H1 (cell line): ENCODE results near the gene ASPDH. TPM values are rescaled to one million over a fixed set of nuclear protein-coding genes. Genes with fewer than 3 reads are reported as not detected.
A peak's percentile ranks its signal among the peaks of the same experiment; 100 is the strongest.

ENCODE experiments used
- CTCF ChIA-PET: fragments of 300-600 bp; sonication (Branson Sonifier 250); formaldehyde crosslinking; loops from one replicate; lab custom pipeline; 2021; ENCODE audit not compliant: partially characterized antibody; lab: Charles Lee
- POLR2A ChIA-PET: fragments of 300-600 bp; sonication (Branson Sonifier 250); formaldehyde crosslinking; loops from one replicate; lab custom pipeline; 2021; ENCODE audit warnings: inconsistent platforms; ENCODE audit not compliant: partially characterized antibody; lab: Charles Lee
- DNase-seq, 2 experiments: peaks; one replicate each; pipeline versions ENCODE4 v3.0.0 to v3.0.0-alpha.2; 2010 to 2022; ENCODE audit warnings: low spot score in 2 of 2, low read depth in 1 of 2, mixed read lengths in 1 of 2
- FAIRE-seq: peaks from 2 replicates; lab custom pipeline; 2011; peaks lifted over from hg19 to GRCh38; lab: Jason Lieb, UNC
- H2AFZ ChIP-seq: 2 replicates; pipeline ENCODE4 v1.8.1; 2012; ENCODE audit warnings: low read length, inconsistent platforms
- H2AK5ac ChIP-seq: 2 replicates; pipeline ENCODE4 v1.6.1; 2013; ENCODE audit warnings: low read depth, low read length
- H2BK120ac ChIP-seq: replicated peaks from 2 replicates; pipeline ENCODE3; 2013; ENCODE audit warnings: low read depth, low read length, inconsistent platforms
- H2BK12ac ChIP-seq: 2 replicates; pipeline ENCODE4 v1.6.1; 2013; ENCODE audit warnings: low read depth, low read length
- H2BK15ac ChIP-seq: 2 replicates; pipeline ENCODE4 v1.6.1; 2013; ENCODE audit warnings: low read length
- H2BK20ac ChIP-seq: 2 replicates; pipeline ENCODE4 v1.6.1; 2013; ENCODE audit warnings: low read length
- H2BK5ac ChIP-seq: 2 replicates; pipeline ENCODE4 v1.6.1; 2013; ENCODE audit warnings: low read depth, low read length
- H3K14ac ChIP-seq: 2 replicates; pipeline ENCODE4 v1.6.1; 2013; ENCODE audit warnings: inconsistent platforms; ENCODE audit not compliant: insufficient read length
- H3K18ac ChIP-seq: 2 replicates; pipeline ENCODE4 v1.6.1; 2013; ENCODE audit warnings: low read length; ENCODE audit errors: extremely low read depth
- H3K23ac ChIP-seq: 2 replicates; pipeline ENCODE4 v1.6.1; 2013; ENCODE audit warnings: inconsistent platforms; ENCODE audit not compliant: insufficient read length
- H3K23me2 ChIP-seq: 2 replicates; pipeline ENCODE4 v1.6.1; 2013; ENCODE audit warnings: low read depth, low read length
- H3K27ac ChIP-seq: 2 replicates; pipeline ENCODE4 v1.6.1; 2011; ENCODE audit warnings: low read depth, low read length, inconsistent platforms
- H3K27me3 ChIP-seq, 4 experiments: replicated peaks in 1 of 4; 1 replicate in 1 of 4; 2 replicates in 3 of 4; pipeline versions ENCODE4 v1.6.1 to v1.8.1; 2011 to 2013; ENCODE audit warnings: low read length in 3 of 4, mild to moderate bottlenecking in 3 of 4, inconsistent platforms in 2 of 4, mixed read lengths in 2 of 4, moderate library complexity in 1 of 4; ENCODE audit not compliant: control insufficient read depth in 3 of 4, insufficient read depth in 3 of 4; ENCODE audit errors: extremely low read depth in 1 of 4
- H3K36me3 ChIP-seq, 4 experiments: 2 replicates each; pipeline versions ENCODE4 v1.6.1 to v1.8.1; 2011 to 2013; ENCODE audit warnings: mild to moderate bottlenecking in 4 of 4, low read length in 3 of 4, moderate library complexity in 2 of 4, control low read depth in 1 of 4, inconsistent platforms in 1 of 4; ENCODE audit not compliant: insufficient read depth in 4 of 4, control insufficient read depth in 2 of 4
- H3K4ac ChIP-seq: replicated peaks from 2 replicates; pipeline ENCODE3; 2013; ENCODE audit warnings: low read length, low read depth, mixed read lengths, inconsistent platforms; ENCODE audit not compliant: insufficient read length
- H3K4me1 ChIP-seq, 4 experiments: replicated peaks in 1 of 4; 1 replicate in 1 of 4; 2 replicates in 3 of 4; pipeline versions ENCODE4 v1.6.1 to v1.8.1; 2011 to 2013; ENCODE audit warnings: low read length in 3 of 4, inconsistent platforms in 2 of 4, mixed read lengths in 1 of 4; ENCODE audit not compliant: insufficient read depth in 4 of 4, control insufficient read depth in 3 of 4
- H3K4me2 ChIP-seq, 2 experiments: 2 replicates each; pipeline versions ENCODE4 v1.6.1 to v1.8.1; 2011 to 2013; ENCODE audit warnings: low read depth in 2 of 2, low read length in 2 of 2, control low read depth in 1 of 2, inconsistent platforms in 1 of 2, mild to moderate bottlenecking in 1 of 2; ENCODE audit not compliant: insufficient read depth in 1 of 2
- H3K4me3 ChIP-seq, 4 experiments: fragments of 200-600, 300-600 bp in 1 of 4; sonication (generic), shearing (Covaris generic), sonication (Bioruptor Twin) in 1 of 4; 2 replicates each; pipeline versions ENCODE4 v1.5.1 to v1.8.1; 2011 to 2016; ENCODE audit warnings: low read length in 4 of 4, low read depth in 3 of 4, control low read depth in 2 of 4, inconsistent platforms in 2 of 4, mild to moderate bottlenecking in 2 of 4, mixed read lengths in 1 of 4, moderate library complexity in 1 of 4; ENCODE audit not compliant: insufficient read depth in 2 of 4; ENCODE audit errors: extremely low read depth in 1 of 4
- H3K56ac ChIP-seq: replicated peaks from 2 replicates; pipeline ENCODE3; 2013; ENCODE audit warnings: low read depth, mild to moderate bottlenecking, mixed read lengths, low read length, inconsistent platforms; ENCODE audit not compliant: insufficient read length
- H3K79me1 ChIP-seq: 2 replicates; pipeline ENCODE4 v1.6.1; 2013; ENCODE audit warnings: low read depth, low read length, control low read depth
- H3K79me2 ChIP-seq, 2 experiments: 2 replicates each; pipeline versions ENCODE4 v1.6.1 to v1.8.1; 2012 to 2013; ENCODE audit warnings: low read length in 2 of 2, mild to moderate bottlenecking in 2 of 2, inconsistent platforms in 1 of 2; ENCODE audit not compliant: insufficient read depth in 2 of 2, control insufficient read depth in 1 of 2
- H3K9ac ChIP-seq, 4 experiments: replicated peaks in 1 of 4; 1 replicate in 1 of 4; 2 replicates in 3 of 4; pipeline versions ENCODE4 v1.6.1 to v1.8.1; 2011 to 2013; ENCODE audit warnings: low read depth in 3 of 4, low read length in 3 of 4, control low read depth in 2 of 4, mild to moderate bottlenecking in 2 of 4, moderate library complexity in 2 of 4, inconsistent platforms in 1 of 4; ENCODE audit errors: extremely low read depth in 1 of 4
- H3K9me3 ChIP-seq, 2 experiments: 2 replicates each; pipeline versions ENCODE4 v1.6.1 to v1.8.1; 2012 to 2013; ENCODE audit warnings: mild to moderate bottlenecking in 2 of 2, moderate library complexity in 2 of 2, control low read depth in 1 of 2, inconsistent platforms in 1 of 2, low read depth in 1 of 2, low read length in 1 of 2, mixed read lengths in 1 of 2; ENCODE audit not compliant: insufficient read depth in 2 of 2
- H4K20me1 ChIP-seq, 2 experiments: replicated peaks in 1 of 2; 2 replicates each; pipeline versions ENCODE3 to v1.8.1; 2011 to 2013; ENCODE audit warnings: inconsistent platforms in 2 of 2, low read length in 2 of 2, mild to moderate bottlenecking in 1 of 2; ENCODE audit not compliant: insufficient read depth in 2 of 2, control insufficient read depth in 1 of 2
- H4K5ac ChIP-seq: 2 replicates; pipeline ENCODE4 v1.6.1; 2013; ENCODE audit warnings: low read length, low read depth, mixed read lengths, inconsistent platforms; ENCODE audit not compliant: insufficient read length
- H4K8ac ChIP-seq: 2 replicates; pipeline ENCODE4 v1.8.0; 2013; ENCODE audit warnings: mild to moderate bottlenecking, moderate library complexity, low read length, inconsistent platforms; ENCODE audit not compliant: insufficient read depth; ENCODE audit errors: extremely low read depth
- H4K91ac ChIP-seq: replicated peaks from 2 replicates; pipeline ENCODE3; 2013; ENCODE audit warnings: low read length, mixed read lengths, inconsistent platforms; ENCODE audit not compliant: insufficient read length
- EGR1 ChIP-seq: IDR thresholded peaks from 2 replicates; pipeline ENCODE4 v1.6.1; 2011; ENCODE audit warnings: low read depth, low read length, borderline replicate concordance
- EZH2 ChIP-seq: fragments of 200-600 bp; sonication (generic); IDR thresholded peaks from 2 replicates; pipeline ENCODE4 v1.7.1; 2012; ENCODE audit warnings: low read depth, mild to moderate bottlenecking, moderate library complexity, low read length, inconsistent platforms; ENCODE audit not compliant: severe bottlenecking
- JUND ChIP-seq: IDR thresholded peaks from 2 replicates; pipeline ENCODE4 v1.6.1; 2011; ENCODE audit warnings: mild to moderate bottlenecking, improper control_type of control experiment, low read length
- NRF1 ChIP-seq: IDR thresholded peaks from 2 replicates; pipeline ENCODE4 v1.6.1; 2011; ENCODE audit warnings: mild to moderate bottlenecking, low read depth, low read length, improper control_type of control experiment
- RFX5 ChIP-seq: IDR thresholded peaks from 2 replicates; pipeline ENCODE4 v1.6.1; 2011; ENCODE audit warnings: low read depth, low read length, improper control_type of control experiment, borderline replicate concordance
- SIN3A ChIP-seq, 2 experiments: IDR thresholded peaks in 1 of 2; conservative IDR thresholded peaks in 1 of 2; 2 replicates each; pipeline ENCODE4 v1.6.1; 2011 to 2012; ENCODE audit warnings: low read length in 2 of 2, improper control_type of control experiment in 1 of 2, low read depth in 1 of 2, mild to moderate bottlenecking in 1 of 2
- ZNF274 ChIP-seq: IDR thresholded peaks from 2 replicates; pipeline ENCODE4 v1.7.0; 2012; ENCODE audit warnings: low read length, borderline replicate concordance; ENCODE audit errors: extremely low read depth
- WGBS, 2 experiments: shearing (Covaris generic) in 1 of 2; methylation state at CpG; one replicate each; pipeline versions ENCODE4 v1.1.6 to v1.1.7; 2013 to 2015; ENCODE audit warnings: low lambda C conversion rate in 2 of 2, mixed read lengths in 2 of 2, inconsistent platforms in 1 of 2, low coverage in 1 of 2, missing lambda C conversion rate in 1 of 2; ENCODE audit not compliant: insufficient replicate concordance in 2 of 2, insufficient coverage in 1 of 2, insufficient read length in 1 of 2; ENCODE audit errors: extremely low coverage in 1 of 2, missing lambda C conversion rate in 1 of 2; 5-methylcytosine and 5-hydroxymethylcytosine counted together
- polyA plus RNA-seq, 7 experiments: library from polyadenylated mRNA; depleted of rRNA in 3 of 7; stranded (reverse) in 5 of 7; unstranded in 2 of 7; fragments of >200 nt in 5 of 7; fragments of 200-250 nt in 2 of 7; gene quantifications; 1 replicate in 5 of 7; 2 replicates in 1 of 7; 4 replicates in 1 of 7; pipeline versions ENCODE4 v1.2.1 to v1.2.3, GENCODE V29; 2011 to 2013; ENCODE audit warnings: missing spikeins in 2 of 7, mixed read lengths in 2 of 7
- total RNA-seq: library from RNA; stranded (reverse); fragmentation: NEBNext Ultra II Directional; extraction: Animal tissue kit (Norgen Biotek cat#: 25700); gene quantifications from 2 replicates; pipeline ENCODE4 v1.2.1, GENCODE V29; 2021
- TF ChIP-seq, protein P1 (sequence below): IDR thresholded peaks from 2 replicates; pipeline ENCODE4 v1.6.1; 2012; ENCODE audit warnings: inconsistent platforms
- TF ChIP-seq, protein P2 (sequence below), 3 experiments: IDR thresholded peaks; 1 replicate in 2 of 3; 2 replicates in 1 of 3; pipeline versions ENCODE4 v1.5.1 to v1.6.1; 2011; ENCODE audit warnings: low read length in 3 of 3, mild to moderate bottlenecking in 3 of 3, inconsistent platforms in 2 of 3, low read depth in 1 of 3, moderate library complexity in 1 of 3; ENCODE audit not compliant: insufficient read depth in 1 of 3; ENCODE audit errors: control extremely low read depth in 1 of 3

The ASPDH gene
- total and polyA plus RNA-seq, 2 of the 8 experiments (the other 6 are each of a cell fraction or from before 2014, with no cell fraction given), result not detected

DNA sequence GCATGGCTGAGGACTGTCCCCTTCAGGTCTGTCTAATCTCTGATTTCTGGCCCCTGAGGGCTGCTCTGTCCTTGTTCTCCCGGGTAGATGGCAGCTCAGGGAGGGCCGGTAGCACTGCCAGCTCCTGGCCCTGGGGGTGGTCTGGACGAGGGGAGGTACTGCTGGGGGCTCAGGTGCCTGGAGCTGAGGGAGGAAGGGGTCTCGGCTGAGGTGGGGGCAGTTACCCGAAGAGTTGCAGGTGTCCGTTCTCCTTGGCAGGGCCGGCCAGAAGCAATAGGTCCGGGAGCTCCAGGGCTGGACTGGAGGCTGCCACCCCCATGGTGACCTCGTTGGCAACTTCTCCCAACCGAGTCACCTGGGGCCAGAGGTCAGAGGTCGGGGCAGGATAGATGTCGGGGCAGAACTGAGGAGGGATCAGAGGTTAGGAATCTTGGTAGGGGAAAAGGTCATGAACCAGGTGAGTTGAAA is 38.6 kb downstream of the ASPDH start:
- peaks cover 6 to 7% of the 10 kb centered on the region in 2 experiments for H4K20me1 ChIP-seq
- no peak overlapping the region for H2BK15ac ChIP-seq
- H3K56ac ChIP-seq, result no peak overlapping the region
- H2AFZ ChIP-seq, result no peak overlapping the region
- no peaks in the 10 kb centered on the region; a peak in 1 of 7 replicates for H3K27me3 ChIP-seq
- no peak overlapping the region for H3K27ac ChIP-seq
- peaks cover 0 to 21% (median 4%) of the 10 kb centered on the region in 4 experiments; a peak in 5 of 8 replicates for H3K36me3 ChIP-seq
- H3K23ac ChIP-seq, result no peak overlapping the region
- no peak overlapping the region for H2BK120ac ChIP-seq
- H3K18ac ChIP-seq, result no peak overlapping the region
- H4K8ac ChIP-seq, result no peak overlapping the region
- peaks cover 2% of the 10 kb centered on the region; the same call in 1 of the 2 replicates for H3K23me2 ChIP-seq
- peaks cover 4 to 16% of the 10 kb centered on the region in 2 experiments; a peak in 3 of 4 replicates for H3K79me2 ChIP-seq
- 0 out of 2 replicates have a peak overlapping the region, but pooled peaks have one; percentile 13 for H2AK5ac ChIP-seq
- no peaks in the 10 kb centered on the region for H3K4me1 ChIP-seq
- H2BK12ac ChIP-seq, result no peak overlapping the region
- no peak for FAIRE-seq
- H2BK5ac ChIP-seq, result no peak overlapping the region
- peaks cover 10% of the 10 kb centered on the region for H3K79me1 ChIP-seq
- no peak overlapping the region for H3K9ac ChIP-seq
- H2BK20ac ChIP-seq, result no peak overlapping the region
- WGBS, 2 experiments, result 78% methylated on average over 7 of the region's 12 CpGs; no CpG with 5 or more reads in 1 of the 2 experiments
- H3K4me3 ChIP-seq, result no peak overlapping the region
- H3K9me3 ChIP-seq, result peaks cover 3 to 6% of the 10 kb centered on the region in 2 experiments; a peak in 3 of 4 replicates
- ChIA-PET CTCF (interaction anchor here (0.6 to 3.8 kb wide), 4 partner anchors 9 to 59 kb away, joined by 3 to 21 read pairs (median 4); no protein-coding TSS in a partner anchor), POLR2A (interaction anchor here (0.6 to 2.7 kb wide), 5 partner anchors 9 to 101 kb away, joined by 3 to 12 read pairs (median 4); no protein-coding TSS in a partner anchor)
- no peak overlapping the region for H3K14ac ChIP-seq
- no peak overlapping the region for H4K91ac ChIP-seq
- no peak overlapping the region for H3K4ac ChIP-seq
- no peak for DNase-seq
- H3K4me2 ChIP-seq, result no peak overlapping the region
- H4K5ac ChIP-seq, result no peak overlapping the region
- TF ChIP-seq SIN3A (conservative IDR thresholded peaks at IDR 0.05 in 1 of 2, IDR thresholded peaks at IDR 0.05 in 1 of 2; ENCODE audit: low read depth in 1 of 2, low read length in 2 of 2), result no peak
- TF ChIP-seq, protein P1, sequence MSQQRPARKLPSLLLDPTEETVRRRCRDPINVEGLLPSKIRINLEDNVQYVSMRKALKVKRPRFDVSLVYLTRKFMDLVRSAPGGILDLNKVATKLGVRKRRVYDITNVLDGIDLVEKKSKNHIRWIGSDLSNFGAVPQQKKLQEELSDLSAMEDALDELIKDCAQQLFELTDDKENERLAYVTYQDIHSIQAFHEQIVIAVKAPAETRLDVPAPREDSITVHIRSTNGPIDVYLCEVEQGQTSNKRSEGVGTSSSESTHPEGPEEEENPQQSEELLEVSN, result no peak
- no peak for TF ChIP-seq JUND
- TF ChIP-seq RFX5, result no peak
- TF ChIP-seq ZNF274, result no peak
- TF ChIP-seq, protein P2, sequence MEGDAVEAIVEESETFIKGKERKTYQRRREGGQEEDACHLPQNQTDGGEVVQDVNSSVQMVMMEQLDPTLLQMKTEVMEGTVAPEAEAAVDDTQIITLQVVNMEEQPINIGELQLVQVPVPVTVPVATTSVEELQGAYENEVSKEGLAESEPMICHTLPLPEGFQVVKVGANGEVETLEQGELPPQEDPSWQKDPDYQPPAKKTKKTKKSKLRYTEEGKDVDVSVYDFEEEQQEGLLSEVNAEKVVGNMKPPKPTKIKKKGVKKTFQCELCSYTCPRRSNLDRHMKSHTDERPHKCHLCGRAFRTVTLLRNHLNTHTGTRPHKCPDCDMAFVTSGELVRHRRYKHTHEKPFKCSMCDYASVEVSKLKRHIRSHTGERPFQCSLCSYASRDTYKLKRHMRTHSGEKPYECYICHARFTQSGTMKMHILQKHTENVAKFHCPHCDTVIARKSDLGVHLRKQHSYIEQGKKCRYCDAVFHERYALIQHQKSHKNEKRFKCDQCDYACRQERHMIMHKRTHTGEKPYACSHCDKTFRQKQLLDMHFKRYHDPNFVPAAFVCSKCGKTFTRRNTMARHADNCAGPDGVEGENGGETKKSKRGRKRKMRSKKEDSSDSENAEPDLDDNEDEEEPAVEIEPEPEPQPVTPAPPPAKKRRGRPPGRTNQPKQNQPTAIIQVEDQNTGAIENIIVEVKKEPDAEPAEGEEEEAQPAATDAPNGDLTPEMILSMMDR (IDR thresholded peaks at IDR 0.05; ENCODE audit: control extremely low read depth in 1 of 3, insufficient read depth in 1 of 3, low read depth in 1 of 3, low read length in 3 of 3), result no peak
- TF ChIP-seq NRF1, result no peak
- no peak for TF ChIP-seq EZH2
- TF ChIP-seq EGR1, result no peak
